ENCODE results near the gene FIGN. TPM values are rescaled to one million over a fixed set of nuclear protein-coding genes. Genes with fewer than 3 reads are reported as not detected.

Gene FIGN
- total and polyA plus RNA-seq, 2 of the 13 experiments (the other 11 are each of a cell fraction or from before 2014, with no cell fraction given): 6.6 to 6.7 TPM

DNA sequence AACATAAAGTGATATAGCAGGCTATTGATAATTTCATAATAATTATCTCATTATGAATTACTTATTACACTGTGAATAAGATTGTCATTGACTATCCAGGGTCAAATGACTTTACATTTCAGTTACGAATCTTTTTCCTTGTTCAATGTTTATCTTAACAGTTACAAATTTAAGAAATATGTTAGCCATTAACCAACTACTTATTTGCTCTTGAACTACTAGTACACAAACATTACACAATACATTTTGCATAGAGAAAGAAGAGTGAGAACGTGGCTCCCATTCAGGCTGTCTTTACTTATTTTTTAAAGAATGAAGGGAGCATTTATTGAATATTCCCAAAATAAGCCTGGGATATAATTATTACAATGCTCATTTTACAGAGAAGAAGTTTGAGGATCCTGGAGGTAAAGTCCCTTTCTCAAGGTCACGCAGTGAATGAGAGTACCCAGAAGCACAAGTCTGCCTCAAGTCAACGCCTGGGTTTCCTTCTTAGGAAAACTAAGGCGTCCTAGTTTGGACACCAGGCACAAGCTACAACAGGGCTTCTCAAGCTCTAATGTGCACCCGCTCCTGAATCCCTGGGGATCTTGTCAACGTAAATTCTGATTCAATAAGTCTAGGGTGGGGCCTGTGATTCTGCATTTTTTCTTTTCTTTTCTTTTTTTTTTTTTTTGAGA, 164.2 kb downstream of the FIGN start (continued):
- TF ChIP-seq, protein P1, sequence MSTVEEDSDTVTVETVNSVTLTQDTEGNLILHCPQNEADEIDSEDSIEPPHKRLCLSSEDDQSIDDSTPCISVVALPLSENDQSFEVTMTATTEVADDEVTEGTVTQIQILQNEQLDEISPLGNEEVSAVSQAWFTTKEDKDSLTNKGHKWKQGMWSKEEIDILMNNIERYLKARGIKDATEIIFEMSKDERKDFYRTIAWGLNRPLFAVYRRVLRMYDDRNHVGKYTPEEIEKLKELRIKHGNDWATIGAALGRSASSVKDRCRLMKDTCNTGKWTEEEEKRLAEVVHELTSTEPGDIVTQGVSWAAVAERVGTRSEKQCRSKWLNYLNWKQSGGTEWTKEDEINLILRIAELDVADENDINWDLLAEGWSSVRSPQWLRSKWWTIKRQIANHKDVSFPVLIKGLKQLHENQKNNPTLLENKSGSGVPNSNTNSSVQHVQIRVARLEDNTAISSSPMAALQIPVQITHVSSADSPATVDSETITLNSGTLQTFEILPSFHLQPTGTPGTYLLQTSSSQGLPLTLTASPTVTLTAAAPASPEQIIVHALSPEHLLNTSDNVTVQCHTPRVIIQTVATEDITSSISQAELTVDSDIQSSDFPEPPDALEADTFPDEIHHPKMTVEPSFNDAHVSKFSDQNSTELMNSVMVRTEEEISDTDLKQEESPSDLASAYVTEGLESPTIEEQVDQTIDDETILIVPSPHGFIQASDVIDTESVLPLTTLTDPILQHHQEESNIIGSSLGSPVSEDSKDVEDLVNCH (CRISPR knock-in tag; IDR thresholded peaks at IDR 0.05): no peak
- TF ChIP-seq ZFP36L2 (CRISPR knock-in tag; IDR thresholded peaks at IDR 0.05) (no peak), CHD2 (IDR thresholded peaks at IDR 0.05; ENCODE audit: low read depth, low read length) (no peak), BCL6 (CRISPR knock-in tag; IDR thresholded peaks at IDR 0.05) (peak; percentile 52; the same call in 1 of the 2 replicates), ZNF317 (CRISPR knock-in tag; IDR thresholded peaks at IDR 0.05) (no peak), ZNF552 (CRISPR knock-in tag; IDR thresholded peaks at IDR 0.05; ENCODE audit: borderline replicate concordance) (no peak), ZFP36L1 (CRISPR knock-in tag; IDR thresholded peaks at IDR 0.05) (peak; percentile 61; the same call in 1 of the 2 replicates), SOX5 (CRISPR knock-in tag; IDR thresholded peaks at IDR 0.05; ENCODE audit: borderline replicate concordance) (peak; percentile 80), ZMYM2 (CRISPR knock-in tag; IDR thresholded peaks at IDR 0.05) (no peak), ZNF598 (CRISPR knock-in tag; IDR thresholded peaks at IDR 0.05; ENCODE audit: borderline replicate concordance) (no peak), NR2F6 (IDR thresholded peaks at IDR 0.05) (peak; percentile 34; the same call in 1 of the 2 replicates), NR2F6 (CRISPR knock-in tag; IDR thresholded peaks at IDR 0.05) (0 out of 2 replicates have a peak, but pooled peaks have one; percentile 30), ZNF629 (CRISPR knock-in tag; conservative IDR thresholded peaks at IDR 0.05) (no peak), ESRRA (CRISPR knock-in tag; IDR thresholded peaks at IDR 0.05; ENCODE audit: low read depth) (no peak), ZNF737 (CRISPR knock-in tag; IDR thresholded peaks at IDR 0.05; ENCODE audit: borderline replicate concordance) (no peak), ZNF335 (CRISPR knock-in tag; IDR thresholded peaks at IDR 0.05) (no peak), KDM3A (CRISPR knock-in tag; IDR thresholded peaks at IDR 0.05; ENCODE audit: low read depth) (no peak), TARDBP (CRISPR knock-in tag; IDR thresholded peaks at IDR 0.05) (no peak), ZNF589 (CRISPR knock-in tag; conservative IDR thresholded peaks at IDR 0.05) (no peak), NFE2L2 (IDR thresholded peaks at IDR 0.05; ENCODE audit: low read length) (no peak), XBP1 (CRISPR knock-in tag; IDR thresholded peaks at IDR 0.05) (no peak)
- TF ChIP-seq, protein P2, sequence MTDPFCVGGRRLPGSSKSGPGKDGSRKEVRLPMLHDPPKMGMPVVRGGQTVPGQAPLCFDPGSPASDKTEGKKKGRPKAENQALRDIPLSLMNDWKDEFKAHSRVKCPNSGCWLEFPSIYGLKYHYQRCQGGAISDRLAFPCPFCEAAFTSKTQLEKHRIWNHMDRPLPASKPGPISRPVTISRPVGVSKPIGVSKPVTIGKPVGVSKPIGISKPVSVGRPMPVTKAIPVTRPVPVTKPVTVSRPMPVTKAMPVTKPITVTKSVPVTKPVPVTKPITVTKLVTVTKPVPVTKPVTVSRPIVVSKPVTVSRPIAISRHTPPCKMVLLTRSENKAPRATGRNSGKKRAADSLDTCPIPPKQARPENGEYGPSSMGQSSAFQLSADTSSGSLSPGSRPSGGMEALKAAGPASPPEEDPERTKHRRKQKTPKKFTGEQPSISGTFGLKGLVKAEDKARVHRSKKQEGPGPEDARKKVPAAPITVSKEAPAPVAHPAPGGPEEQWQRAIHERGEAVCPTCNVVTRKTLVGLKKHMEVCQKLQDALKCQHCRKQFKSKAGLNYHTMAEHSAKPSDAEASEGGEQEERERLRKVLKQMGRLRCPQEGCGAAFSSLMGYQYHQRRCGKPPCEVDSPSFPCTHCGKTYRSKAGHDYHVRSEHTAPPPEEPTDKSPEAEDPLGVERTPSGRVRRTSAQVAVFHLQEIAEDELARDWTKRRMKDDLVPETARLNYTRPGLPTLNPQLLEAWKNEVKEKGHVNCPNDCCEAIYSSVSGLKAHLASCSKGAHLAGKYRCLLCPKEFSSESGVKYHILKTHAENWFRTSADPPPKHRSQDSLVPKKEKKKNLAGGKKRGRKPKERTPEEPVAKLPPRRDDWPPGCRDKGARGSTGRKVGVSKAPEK (CRISPR knock-in tag; IDR thresholded peaks at IDR 0.05; ENCODE audit: borderline replicate concordance): no peak
- TF ChIP-seq, protein P3, sequence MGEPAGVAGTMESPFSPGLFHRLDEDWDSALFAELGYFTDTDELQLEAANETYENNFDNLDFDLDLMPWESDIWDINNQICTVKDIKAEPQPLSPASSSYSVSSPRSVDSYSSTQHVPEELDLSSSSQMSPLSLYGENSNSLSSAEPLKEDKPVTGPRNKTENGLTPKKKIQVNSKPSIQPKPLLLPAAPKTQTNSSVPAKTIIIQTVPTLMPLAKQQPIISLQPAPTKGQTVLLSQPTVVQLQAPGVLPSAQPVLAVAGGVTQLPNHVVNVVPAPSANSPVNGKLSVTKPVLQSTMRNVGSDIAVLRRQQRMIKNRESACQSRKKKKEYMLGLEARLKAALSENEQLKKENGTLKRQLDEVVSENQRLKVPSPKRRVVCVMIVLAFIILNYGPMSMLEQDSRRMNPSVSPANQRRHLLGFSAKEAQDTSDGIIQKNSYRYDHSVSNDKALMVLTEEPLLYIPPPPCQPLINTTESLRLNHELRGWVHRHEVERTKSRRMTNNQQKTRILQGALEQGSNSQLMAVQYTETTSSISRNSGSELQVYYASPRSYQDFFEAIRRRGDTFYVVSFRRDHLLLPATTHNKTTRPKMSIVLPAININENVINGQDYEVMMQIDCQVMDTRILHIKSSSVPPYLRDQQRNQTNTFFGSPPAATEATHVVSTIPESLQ (CRISPR knock-in tag; conservative IDR thresholded peaks at IDR 0.05): no peak
- TF ChIP-seq, protein P4, sequence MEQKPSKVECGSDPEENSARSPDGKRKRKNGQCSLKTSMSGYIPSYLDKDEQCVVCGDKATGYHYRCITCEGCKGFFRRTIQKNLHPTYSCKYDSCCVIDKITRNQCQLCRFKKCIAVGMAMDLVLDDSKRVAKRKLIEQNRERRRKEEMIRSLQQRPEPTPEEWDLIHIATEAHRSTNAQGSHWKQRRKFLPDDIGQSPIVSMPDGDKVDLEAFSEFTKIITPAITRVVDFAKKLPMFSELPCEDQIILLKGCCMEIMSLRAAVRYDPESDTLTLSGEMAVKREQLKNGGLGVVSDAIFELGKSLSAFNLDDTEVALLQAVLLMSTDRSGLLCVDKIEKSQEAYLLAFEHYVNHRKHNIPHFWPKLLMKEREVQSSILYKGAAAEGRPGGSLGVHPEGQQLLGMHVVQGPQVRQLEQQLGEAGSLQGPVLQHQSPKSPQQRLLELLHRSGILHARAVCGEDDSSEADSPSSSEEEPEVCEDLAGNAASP (CRISPR knock-in tag; IDR thresholded peaks at IDR 0.05; ENCODE audit: borderline replicate concordance): no peak

All from HepG2 (cell line).